Peyer's patch (tissue), 4 donors: Measurements from ENCODE around the gene HACD1. TPM values are rescaled to one million over a fixed set of nuclear protein-coding genes. Genes with fewer than 3 reads are reported as not detected.

Experiments used
- DNase-seq, 3 donors: peaks; one replicate each; pipeline ENCODE4 v3.0.0-alpha.2; 2017 to 2019
- H3K27ac ChIP-seq, 4 donors: fragments of 200-600 bp; sonication (generic); one replicate each; pipeline ENCODE4 v1.5.1; 2016 to 2019
- H3K27me3 ChIP-seq, 2 donors: fragments of 200-600 bp; sonication (generic); one replicate each; pipeline ENCODE4 v1.5.1; 2019
- H3K36me3 ChIP-seq, 3 donors: fragments of 200-600 bp; sonication (generic); one replicate each; pipeline ENCODE4 v1.5.1; 2016 to 2019
- H3K4me1 ChIP-seq, 4 donors: fragments of 200-600 bp; sonication (generic); one replicate each; pipeline ENCODE4 v1.5.1; 2016 to 2019
- H3K4me3 ChIP-seq, 4 donors: fragments of 200-600 bp; sonication (generic); 1 replicate in 3 of 4; 2 replicates in 1 of 4; pipeline ENCODE4 v1.5.1; 2016 to 2019; ENCODE audit warnings: mild to moderate bottlenecking in 1 of 4
- H3K9me3 ChIP-seq, 4 donors: fragments of 200-600 bp; sonication (generic); one replicate each; pipeline ENCODE4 v1.5.1; 2016 to 2019; ENCODE audit warnings: mild to moderate bottlenecking in 1 of 4
- CTCF ChIP-seq, 6 experiments: fragments of 450-650 bp in 4 of 6; fragments of 200-600 bp in 2 of 6; sonication (generic) in 1 of 6; IDR thresholded peaks; one replicate each; pipeline ENCODE4 v1.5.1; 2017 to 2019; ENCODE audit warnings: antibody characterized with exemption in 6 of 6, mild to moderate bottlenecking in 3 of 6, moderate library complexity in 1 of 6
- POLR2A ChIP-seq, 2 donors: fragments of 450-650 bp; IDR thresholded peaks; one replicate each; pipeline ENCODE4 v1.5.1; 2017; ENCODE audit warnings: antibody characterized with exemption in 2 of 2, mild to moderate bottlenecking in 2 of 2, moderate library complexity in 2 of 2
- total RNA-seq, 4 donors: library from RNA; depleted of rRNA; stranded (reverse); fragments of >200 nt; gene quantifications; one replicate each; pipeline ENCODE4 v1.1.0, GENCODE V29; 2016

The HACD1 gene
- total RNA-seq, 4 donors from 2014 or later: 1.2 to 5.8 (median 3.7) TPM

GRCh38 chr10:17576768-17577167 lies 40.4 kb downstream of the HACD1 start:
- Histone ChIP-seq H3K4me1 (no peaks in the 10 kb centered on the region), H3K27ac (no peak overlapping the region), H3K36me3 (no peaks in the 10 kb centered on the region), H3K9me3 (no peaks in the 10 kb centered on the region), H3K4me3 (no peak overlapping the region), H3K27me3 (no peaks in the 10 kb centered on the region)
- no peak for TF ChIP-seq POLR2A (IDR thresholded peaks at IDR 0.05)
- no peak for TF ChIP-seq CTCF (IDR thresholded peaks at IDR 0.05)
- DNase-seq: no peak

GRCh38 chr10:17564911-17565310 lies 52.3 kb downstream of the HACD1 start:
- no peak overlapping the region for H3K4me3 ChIP-seq
- H3K36me3 ChIP-seq: no peaks in the 10 kb centered on the region
- TF ChIP-seq CTCF (IDR thresholded peaks at IDR 0.05) (no peak), POLR2A (IDR thresholded peaks at IDR 0.05) (no peak)
- H3K9me3 ChIP-seq: no peaks in the 10 kb centered on the region
- H3K27me3 ChIP-seq: no peaks in the 10 kb centered on the region
- H3K27ac ChIP-seq: no peak overlapping the region
- no peak for DNase-seq
- H3K4me1 ChIP-seq: no peaks in the 10 kb centered on the region

- Histone ChIP-seq H3K36me3 (no peaks in the 10 kb centered on the region), H3K4me3 (no peak overlapping the region), H3K27ac (no peak overlapping the region), H3K4me1 (no peaks in the 10 kb centered on the region), H3K27me3 (no peaks in the 10 kb centered on the region), H3K9me3 (no peaks in the 10 kb centered on the region)
- no peak for DNase-seq
- no peak for TF ChIP-seq POLR2A (IDR thresholded peaks at IDR 0.05)
- TF ChIP-seq CTCF (IDR thresholded peaks at IDR 0.05): no peak
Observed at GRCh38 chr10:17563452-17563851, 53.7 kb downstream of the HACD1 start.

- Histone ChIP-seq H3K36me3 (no peaks in the 10 kb centered on the region), H3K9me3 (no peaks in the 10 kb centered on the region), H3K27ac (no peak overlapping the region), H3K4me1 (no peaks in the 10 kb centered on the region), H3K4me3 (no peak overlapping the region), H3K27me3 (no peaks in the 10 kb centered on the region)
- TF ChIP-seq POLR2A (IDR thresholded peaks at IDR 0.05): no peak
- TF ChIP-seq CTCF (IDR thresholded peaks at IDR 0.05): no peak
- DNase-seq: no peak
Observed at GRCh38 chr10:17562614-17563013, 54.6 kb downstream of the HACD1 start.

GRCh38 chr10:17561111-17561510 lies 56.1 kb downstream of the HACD1 start:
- DNase-seq: no peak
- H3K9me3 ChIP-seq: no peaks in the 10 kb centered on the region
- H3K27me3 ChIP-seq: no peaks in the 10 kb centered on the region
- no peak overlapping the region for H3K27ac ChIP-seq
- no peak for TF ChIP-seq POLR2A (IDR thresholded peaks at IDR 0.05)
- no peak for TF ChIP-seq CTCF (IDR thresholded peaks at IDR 0.05)
- H3K4me1 ChIP-seq: no peaks in the 10 kb centered on the region
- H3K36me3 ChIP-seq: no peaks in the 10 kb centered on the region
- H3K4me3 ChIP-seq: no peak overlapping the region

- Histone ChIP-seq H3K4me3 (no peak overlapping the region), H3K9me3 (no peaks in the 10 kb centered on the region), H3K4me1 (no peaks in the 10 kb centered on the region), H3K27me3 (no peaks in the 10 kb centered on the region), H3K36me3 (no peaks in the 10 kb centered on the region), H3K27ac (no peak overlapping the region)
- DNase-seq: no peak
- TF ChIP-seq POLR2A (IDR thresholded peaks at IDR 0.05): no peak
- TF ChIP-seq CTCF (IDR thresholded peaks at IDR 0.05): no peak
Observed at GRCh38 chr10:17557459-17557858, 59.7 kb downstream of the HACD1 start.
